ENCODE measurements around the gene ABCD1. TPM values are rescaled to one million over a fixed set of nuclear protein-coding genes. Genes with fewer than 3 reads are reported as not detected.
"Not testable (repeated sequence)": the region's sequence is repeated elsewhere in the genome, so short reads cannot be mapped to it uniquely, and the experiment has no call there.

The ABCD1 gene
- total RNA-seq, result 10 to 100 TPM in 4 of 6 experiments, 1 to 10 TPM in 2; 8.0 to 20.8 (median 10.9) TPM
- long read RNA-seq, partial matches to known transcripts, result 1 of 1 reads
- long read RNA-seq, other reads (novel, unspliced or antisense), result 0 of 1 reads

GRCh38 chrX:153724252-153725038 is at the start of gene ABCD1, which contains the start of gene BCAP31:
Gene ABCD1 (plus strand): TSS chrX:153724856. CDS start chrX:153725267, 411 bp downstream.
Gene BCAP31 (minus strand): TSS chrX:153724387. CDS start chrX:153723244, 1,143 bp downstream.
- Histone ChIP-seq H3K4me1 (peaks cover 0 to 14% (median 0%) of the 10 kb centered on the region in 4 donors), H3K27me3 (no peaks in the 10 kb centered on the region), H3K4me3 (peak within 1 kb of the TSS; percentile 60 to 71 (median 71)), H3K36me3 (peaks cover 0 to 7% (median 0%) of the 10 kb centered on the region in 4 donors), H3K27ac (peak within 1 kb of the TSS; percentile 50 to 78 (median 71)), H3K9me3 (no peaks in the 10 kb centered on the region)
- peak; percentile 93 to 95 (median 93) for DNase-seq
- TF ChIP-seq POLR2A (IDR thresholded peaks at IDR 0.05) (peak; percentile 89), CTCF (IDR thresholded peaks at IDR 0.05) (no peak)
- peak; percentile 75 to 87 (median 80) for ATAC-seq
- 48% methylated on average over 12 of the region's 88 CpGs for WGBS (ENCODE audit: insufficient coverage, low coverage, low lambda C conversion rate, missing lambda C conversion rate)
- intact Hi-C loops (cut with DNase I), result no loop called here

GRCh38 chrX:153681175-153681574 is 43.5 kb upstream of the ABCD1 start:
- Histone ChIP-seq H3K36me3 (no peaks in the 10 kb centered on the region), H3K4me1 (no peaks in the 10 kb centered on the region), H3K4me3 (no peak overlapping the region), H3K9me3 (no peaks in the 10 kb centered on the region), H3K27ac (no peak overlapping the region), H3K27me3 (no peaks in the 10 kb centered on the region)
- WGBS (ENCODE audit: insufficient coverage, low coverage, low lambda C conversion rate, missing lambda C conversion rate), result 42% methylated on average over 3 of the region's 12 CpGs
- no peak for TF ChIP-seq POLR2A (IDR thresholded peaks at IDR 0.05)
- intact Hi-C loops (cut with DNase I), result no loop called here
- DNase-seq (no peak), ATAC-seq (no peak)

- H3K27me3 ChIP-seq; DNase-seq; H3K4me1 ChIP-seq; ATAC-seq; H3K36me3 ChIP-seq; H3K9me3 ChIP-seq; intact Hi-C loops (cut with DNase I); H3K27ac ChIP-seq; H3K4me3 ChIP-seq: not testable (repeated sequence)
- 85% methylated on average over 2 of the region's 8 CpGs for WGBS (ENCODE audit: insufficient coverage, low coverage, low lambda C conversion rate, missing lambda C conversion rate)
These were observed 41.2 kb upstream of the ABCD1 start for GRCh38 chrX:153683486-153683885.

- Histone ChIP-seq H3K9me3 (no peaks in the 10 kb centered on the region), H3K4me3 (no peak overlapping the region), H3K4me1 (no peaks in the 10 kb centered on the region), H3K36me3 (no peaks in the 10 kb centered on the region), H3K27ac (no peak overlapping the region), H3K27me3 (no peaks in the 10 kb centered on the region)
- DNase-seq (peak in 1 of 3 donors; percentile 43), ATAC-seq (no peak)
- 39% methylated on average over 14 of the region's 21 CpGs for WGBS (ENCODE audit: insufficient coverage, low coverage, low lambda C conversion rate, missing lambda C conversion rate)
- TF ChIP-seq CTCF (IDR thresholded peaks at IDR 0.05) (no peak), POLR2A (IDR thresholded peaks at IDR 0.05) (no peak)
- intact Hi-C loops (cut with DNase I), result no loop called here
These were observed 40.0 kb upstream of the ABCD1 start for GRCh38 chrX:153684467-153685155.

- Histone ChIP-seq H3K9me3 (no peaks in the 10 kb centered on the region), H3K36me3 (no peaks in the 10 kb centered on the region), H3K27me3 (no peaks in the 10 kb centered on the region), H3K4me3 (no peak overlapping the region), H3K4me1 (no peaks in the 10 kb centered on the region), H3K27ac (no peak overlapping the region)
- ATAC-seq (no peak), DNase-seq (peak in 1 of 3 donors; percentile 47)
- WGBS (ENCODE audit: insufficient coverage, low coverage, low lambda C conversion rate, missing lambda C conversion rate), result 26% methylated on average over 7 of the region's 21 CpGs
- intact Hi-C loops (cut with DNase I), result no loop called here
- TF ChIP-seq CTCF (IDR thresholded peaks at IDR 0.05) (no peak), POLR2A (IDR thresholded peaks at IDR 0.05) (no peak)
These were observed 39.5 kb upstream of the ABCD1 start for GRCh38 chrX:153685156-153685536.
